Measurements from ENCODE around the gene RAB6A. TPM values are rescaled to one million over a fixed set of nuclear protein-coding genes. Genes with fewer than 3 reads are reported as not detected.

The RAB6A gene
- total and polyA plus RNA-seq, 2 of the 8 experiments (the other 6 are each of a cell fraction or from before 2014, with no cell fraction given) = 24.4 to 88.6 TPM

DNA sequence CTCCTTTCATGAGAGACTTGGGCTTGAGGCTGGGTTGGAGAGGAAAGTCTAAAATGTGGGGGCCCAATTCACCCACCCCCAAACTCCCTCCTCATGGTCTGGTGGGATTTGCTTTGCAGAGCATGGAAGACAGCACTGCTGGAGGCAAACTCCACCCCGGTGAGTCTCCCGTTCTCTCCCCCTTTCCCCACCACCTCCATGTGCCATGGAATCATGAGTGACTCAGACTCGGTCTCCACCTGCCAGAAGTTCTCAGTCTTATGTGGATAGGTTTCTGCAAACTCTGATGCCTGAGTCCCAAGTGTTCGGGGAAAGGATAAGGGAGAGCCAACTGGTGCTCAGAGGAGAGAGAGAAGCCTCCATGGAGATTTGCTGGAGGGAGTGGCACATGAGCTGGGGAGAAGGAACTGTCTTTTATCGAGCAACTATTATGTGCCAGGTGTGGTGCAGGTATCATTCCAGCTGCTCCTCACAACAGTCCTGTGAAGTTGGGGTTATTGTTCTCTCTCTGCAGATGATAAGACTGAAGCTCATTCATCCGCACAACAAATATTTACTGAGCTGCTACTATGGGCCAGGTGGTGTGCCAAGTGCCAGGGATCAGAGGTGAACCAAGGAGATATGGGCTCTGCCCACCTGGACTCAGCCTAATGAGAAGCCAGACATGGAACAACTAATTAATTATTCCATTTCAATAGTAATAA, 107.9 kb downstream of the RAB6A start (continued):
- TF ChIP-seq SAP30 (IDR thresholded peaks at IDR 0.05; ENCODE audit: insufficient read depth, insufficient replicate concordance, low read length) (no peak), GTF2F1 (IDR thresholded peaks at IDR 0.05; ENCODE audit: borderline replicate concordance, low read depth, low read length) (no peak), NANOG (IDR thresholded peaks at IDR 0.05; ENCODE audit: insufficient read depth, low read depth, low read length, poor library complexity, severe bottlenecking) (no peak), POU5F1 (IDR thresholded peaks at IDR 0.05; ENCODE audit: low read depth, low read length) (no peak), GABPA (IDR thresholded peaks at IDR 0.05; ENCODE audit: borderline replicate concordance, insufficient read depth, low read length) (no peak), ZNF274 (IDR thresholded peaks at IDR 0.05; ENCODE audit: borderline replicate concordance, extremely low read depth, low read length) (no peak), NRF1 (IDR thresholded peaks at IDR 0.05; ENCODE audit: low read depth, low read length) (no peak), MAFK (IDR thresholded peaks at IDR 0.05; ENCODE audit: low read depth, low read length) (no peak)
- TF ChIP-seq, protein P1, sequence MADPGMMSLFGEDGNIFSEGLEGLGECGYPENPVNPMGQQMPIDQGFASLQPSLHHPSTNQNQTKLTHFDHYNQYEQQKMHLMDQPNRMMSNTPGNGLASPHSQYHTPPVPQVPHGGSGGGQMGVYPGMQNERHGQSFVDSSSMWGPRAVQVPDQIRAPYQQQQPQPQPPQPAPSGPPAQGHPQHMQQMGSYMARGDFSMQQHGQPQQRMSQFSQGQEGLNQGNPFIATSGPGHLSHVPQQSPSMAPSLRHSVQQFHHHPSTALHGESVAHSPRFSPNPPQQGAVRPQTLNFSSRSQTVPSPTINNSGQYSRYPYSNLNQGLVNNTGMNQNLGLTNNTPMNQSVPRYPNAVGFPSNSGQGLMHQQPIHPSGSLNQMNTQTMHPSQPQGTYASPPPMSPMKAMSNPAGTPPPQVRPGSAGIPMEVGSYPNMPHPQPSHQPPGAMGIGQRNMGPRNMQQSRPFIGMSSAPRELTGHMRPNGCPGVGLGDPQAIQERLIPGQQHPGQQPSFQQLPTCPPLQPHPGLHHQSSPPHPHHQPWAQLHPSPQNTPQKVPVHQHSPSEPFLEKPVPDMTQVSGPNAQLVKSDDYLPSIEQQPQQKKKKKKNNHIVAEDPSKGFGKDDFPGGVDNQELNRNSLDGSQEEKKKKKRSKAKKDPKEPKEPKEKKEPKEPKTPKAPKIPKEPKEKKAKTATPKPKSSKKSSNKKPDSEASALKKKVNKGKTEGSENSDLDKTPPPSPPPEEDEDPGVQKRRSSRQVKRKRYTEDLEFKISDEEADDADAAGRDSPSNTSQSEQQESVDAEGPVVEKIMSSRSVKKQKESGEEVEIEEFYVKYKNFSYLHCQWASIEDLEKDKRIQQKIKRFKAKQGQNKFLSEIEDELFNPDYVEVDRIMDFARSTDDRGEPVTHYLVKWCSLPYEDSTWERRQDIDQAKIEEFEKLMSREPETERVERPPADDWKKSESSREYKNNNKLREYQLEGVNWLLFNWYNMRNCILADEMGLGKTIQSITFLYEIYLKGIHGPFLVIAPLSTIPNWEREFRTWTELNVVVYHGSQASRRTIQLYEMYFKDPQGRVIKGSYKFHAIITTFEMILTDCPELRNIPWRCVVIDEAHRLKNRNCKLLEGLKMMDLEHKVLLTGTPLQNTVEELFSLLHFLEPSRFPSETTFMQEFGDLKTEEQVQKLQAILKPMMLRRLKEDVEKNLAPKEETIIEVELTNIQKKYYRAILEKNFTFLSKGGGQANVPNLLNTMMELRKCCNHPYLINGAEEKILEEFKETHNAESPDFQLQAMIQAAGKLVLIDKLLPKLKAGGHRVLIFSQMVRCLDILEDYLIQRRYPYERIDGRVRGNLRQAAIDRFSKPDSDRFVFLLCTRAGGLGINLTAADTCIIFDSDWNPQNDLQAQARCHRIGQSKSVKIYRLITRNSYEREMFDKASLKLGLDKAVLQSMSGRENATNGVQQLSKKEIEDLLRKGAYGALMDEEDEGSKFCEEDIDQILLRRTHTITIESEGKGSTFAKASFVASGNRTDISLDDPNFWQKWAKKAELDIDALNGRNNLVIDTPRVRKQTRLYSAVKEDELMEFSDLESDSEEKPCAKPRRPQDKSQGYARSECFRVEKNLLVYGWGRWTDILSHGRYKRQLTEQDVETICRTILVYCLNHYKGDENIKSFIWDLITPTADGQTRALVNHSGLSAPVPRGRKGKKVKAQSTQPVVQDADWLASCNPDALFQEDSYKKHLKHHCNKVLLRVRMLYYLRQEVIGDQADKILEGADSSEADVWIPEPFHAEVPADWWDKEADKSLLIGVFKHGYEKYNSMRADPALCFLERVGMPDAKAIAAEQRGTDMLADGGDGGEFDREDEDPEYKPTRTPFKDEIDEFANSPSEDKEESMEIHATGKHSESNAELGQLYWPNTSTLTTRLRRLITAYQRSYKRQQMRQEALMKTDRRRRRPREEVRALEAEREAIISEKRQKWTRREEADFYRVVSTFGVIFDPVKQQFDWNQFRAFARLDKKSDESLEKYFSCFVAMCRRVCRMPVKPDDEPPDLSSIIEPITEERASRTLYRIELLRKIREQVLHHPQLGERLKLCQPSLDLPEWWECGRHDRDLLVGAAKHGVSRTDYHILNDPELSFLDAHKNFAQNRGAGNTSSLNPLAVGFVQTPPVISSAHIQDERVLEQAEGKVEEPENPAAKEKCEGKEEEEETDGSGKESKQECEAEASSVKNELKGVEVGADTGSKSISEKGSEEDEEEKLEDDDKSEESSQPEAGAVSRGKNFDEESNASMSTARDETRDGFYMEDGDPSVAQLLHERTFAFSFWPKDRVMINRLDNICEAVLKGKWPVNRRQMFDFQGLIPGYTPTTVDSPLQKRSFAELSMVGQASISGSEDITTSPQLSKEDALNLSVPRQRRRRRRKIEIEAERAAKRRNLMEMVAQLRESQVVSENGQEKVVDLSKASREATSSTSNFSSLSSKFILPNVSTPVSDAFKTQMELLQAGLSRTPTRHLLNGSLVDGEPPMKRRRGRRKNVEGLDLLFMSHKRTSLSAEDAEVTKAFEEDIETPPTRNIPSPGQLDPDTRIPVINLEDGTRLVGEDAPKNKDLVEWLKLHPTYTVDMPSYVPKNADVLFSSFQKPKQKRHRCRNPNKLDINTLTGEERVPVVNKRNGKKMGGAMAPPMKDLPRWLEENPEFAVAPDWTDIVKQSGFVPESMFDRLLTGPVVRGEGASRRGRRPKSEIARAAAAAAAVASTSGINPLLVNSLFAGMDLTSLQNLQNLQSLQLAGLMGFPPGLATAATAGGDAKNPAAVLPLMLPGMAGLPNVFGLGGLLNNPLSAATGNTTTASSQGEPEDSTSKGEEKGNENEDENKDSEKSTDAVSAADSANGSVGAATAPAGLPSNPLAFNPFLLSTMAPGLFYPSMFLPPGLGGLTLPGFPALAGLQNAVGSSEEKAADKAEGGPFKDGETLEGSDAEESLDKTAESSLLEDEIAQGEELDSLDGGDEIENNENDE (IDR thresholded peaks at IDR 0.05; ENCODE audit: insufficient replicate concordance, low read length) = no peak

Data from H1 (cell line).